H1 (cell line): ENCODE results near the gene PPFIA2. TPM values are rescaled to one million over a fixed set of nuclear protein-coding genes. Genes with fewer than 3 reads are reported as not detected.

Experiments
- CTCF ChIA-PET: fragments of 300-600 bp; sonication (Branson Sonifier 250); formaldehyde crosslinking; loops from one replicate; lab custom pipeline; 2021; ENCODE audit not compliant: partially characterized antibody; lab: Charles Lee
- POLR2A ChIA-PET: fragments of 300-600 bp; sonication (Branson Sonifier 250); formaldehyde crosslinking; loops from one replicate; lab custom pipeline; 2021; ENCODE audit warnings: inconsistent platforms; ENCODE audit not compliant: partially characterized antibody; lab: Charles Lee
- DNase-seq, 2 experiments: peaks; one replicate each; pipeline versions ENCODE4 v3.0.0 to v3.0.0-alpha.2; 2010 to 2022; ENCODE audit warnings: low spot score in 2 of 2, low read depth in 1 of 2, mixed read lengths in 1 of 2
- FAIRE-seq: peaks from 2 replicates; lab custom pipeline; 2011; peaks lifted over from hg19 to GRCh38; lab: Jason Lieb, UNC
- H2AFZ ChIP-seq: 2 replicates; pipeline ENCODE4 v1.8.1; 2012; ENCODE audit warnings: low read length, inconsistent platforms
- H2AK5ac ChIP-seq: 2 replicates; pipeline ENCODE4 v1.6.1; 2013; ENCODE audit warnings: low read depth, low read length
- H2BK120ac ChIP-seq: replicated peaks from 2 replicates; pipeline ENCODE3; 2013; ENCODE audit warnings: low read depth, low read length, inconsistent platforms
- H2BK12ac ChIP-seq: 2 replicates; pipeline ENCODE4 v1.6.1; 2013; ENCODE audit warnings: low read depth, low read length
- H2BK15ac ChIP-seq: 2 replicates; pipeline ENCODE4 v1.6.1; 2013; ENCODE audit warnings: low read length
- H2BK20ac ChIP-seq: 2 replicates; pipeline ENCODE4 v1.6.1; 2013; ENCODE audit warnings: low read length
- H2BK5ac ChIP-seq: 2 replicates; pipeline ENCODE4 v1.6.1; 2013; ENCODE audit warnings: low read depth, low read length
- H3K14ac ChIP-seq: 2 replicates; pipeline ENCODE4 v1.6.1; 2013; ENCODE audit warnings: inconsistent platforms; ENCODE audit not compliant: insufficient read length
- H3K18ac ChIP-seq: 2 replicates; pipeline ENCODE4 v1.6.1; 2013; ENCODE audit warnings: low read length; ENCODE audit errors: extremely low read depth
- H3K23ac ChIP-seq: 2 replicates; pipeline ENCODE4 v1.6.1; 2013; ENCODE audit warnings: inconsistent platforms; ENCODE audit not compliant: insufficient read length
- H3K23me2 ChIP-seq: 2 replicates; pipeline ENCODE4 v1.6.1; 2013; ENCODE audit warnings: low read depth, low read length
- H3K27ac ChIP-seq: 2 replicates; pipeline ENCODE4 v1.6.1; 2011; ENCODE audit warnings: low read depth, low read length, inconsistent platforms
- H3K27me3 ChIP-seq, 4 experiments: replicated peaks in 1 of 4; 1 replicate in 1 of 4; 2 replicates in 3 of 4; pipeline versions ENCODE4 v1.6.1 to v1.8.1; 2011 to 2013; ENCODE audit warnings: low read length in 3 of 4, mild to moderate bottlenecking in 3 of 4, inconsistent platforms in 2 of 4, mixed read lengths in 2 of 4, moderate library complexity in 1 of 4; ENCODE audit not compliant: control insufficient read depth in 3 of 4, insufficient read depth in 3 of 4; ENCODE audit errors: extremely low read depth in 1 of 4
- H3K36me3 ChIP-seq, 4 experiments: 2 replicates each; pipeline versions ENCODE4 v1.6.1 to v1.8.1; 2011 to 2013; ENCODE audit warnings: mild to moderate bottlenecking in 4 of 4, low read length in 3 of 4, moderate library complexity in 2 of 4, control low read depth in 1 of 4, inconsistent platforms in 1 of 4; ENCODE audit not compliant: insufficient read depth in 4 of 4, control insufficient read depth in 2 of 4
- H3K4ac ChIP-seq: replicated peaks from 2 replicates; pipeline ENCODE3; 2013; ENCODE audit warnings: low read length, low read depth, mixed read lengths, inconsistent platforms; ENCODE audit not compliant: insufficient read length
- H3K4me1 ChIP-seq, 4 experiments: replicated peaks in 1 of 4; 1 replicate in 1 of 4; 2 replicates in 3 of 4; pipeline versions ENCODE4 v1.6.1 to v1.8.1; 2011 to 2013; ENCODE audit warnings: low read length in 3 of 4, inconsistent platforms in 2 of 4, mixed read lengths in 1 of 4; ENCODE audit not compliant: insufficient read depth in 4 of 4, control insufficient read depth in 3 of 4
- H3K4me2 ChIP-seq, 2 experiments: 2 replicates each; pipeline versions ENCODE4 v1.6.1 to v1.8.1; 2011 to 2013; ENCODE audit warnings: low read depth in 2 of 2, low read length in 2 of 2, control low read depth in 1 of 2, inconsistent platforms in 1 of 2, mild to moderate bottlenecking in 1 of 2; ENCODE audit not compliant: insufficient read depth in 1 of 2
- H3K4me3 ChIP-seq, 4 experiments: fragments of 200-600, 300-600 bp in 1 of 4; sonication (generic), shearing (Covaris generic), sonication (Bioruptor Twin) in 1 of 4; 2 replicates each; pipeline versions ENCODE4 v1.5.1 to v1.8.1; 2011 to 2016; ENCODE audit warnings: low read length in 4 of 4, low read depth in 3 of 4, control low read depth in 2 of 4, inconsistent platforms in 2 of 4, mild to moderate bottlenecking in 2 of 4, mixed read lengths in 1 of 4, moderate library complexity in 1 of 4; ENCODE audit not compliant: insufficient read depth in 2 of 4; ENCODE audit errors: extremely low read depth in 1 of 4
- H3K56ac ChIP-seq: replicated peaks from 2 replicates; pipeline ENCODE3; 2013; ENCODE audit warnings: low read depth, mild to moderate bottlenecking, mixed read lengths, low read length, inconsistent platforms; ENCODE audit not compliant: insufficient read length
- H3K79me1 ChIP-seq: 2 replicates; pipeline ENCODE4 v1.6.1; 2013; ENCODE audit warnings: low read depth, low read length, control low read depth
- H3K79me2 ChIP-seq, 2 experiments: 2 replicates each; pipeline versions ENCODE4 v1.6.1 to v1.8.1; 2012 to 2013; ENCODE audit warnings: low read length in 2 of 2, mild to moderate bottlenecking in 2 of 2, inconsistent platforms in 1 of 2; ENCODE audit not compliant: insufficient read depth in 2 of 2, control insufficient read depth in 1 of 2
- H3K9ac ChIP-seq, 4 experiments: replicated peaks in 1 of 4; 1 replicate in 1 of 4; 2 replicates in 3 of 4; pipeline versions ENCODE4 v1.6.1 to v1.8.1; 2011 to 2013; ENCODE audit warnings: low read depth in 3 of 4, low read length in 3 of 4, control low read depth in 2 of 4, mild to moderate bottlenecking in 2 of 4, moderate library complexity in 2 of 4, inconsistent platforms in 1 of 4; ENCODE audit errors: extremely low read depth in 1 of 4
- H3K9me3 ChIP-seq, 2 experiments: 2 replicates each; pipeline versions ENCODE4 v1.6.1 to v1.8.1; 2012 to 2013; ENCODE audit warnings: mild to moderate bottlenecking in 2 of 2, moderate library complexity in 2 of 2, control low read depth in 1 of 2, inconsistent platforms in 1 of 2, low read depth in 1 of 2, low read length in 1 of 2, mixed read lengths in 1 of 2; ENCODE audit not compliant: insufficient read depth in 2 of 2
- H4K20me1 ChIP-seq, 2 experiments: replicated peaks in 1 of 2; 2 replicates each; pipeline versions ENCODE3 to v1.8.1; 2011 to 2013; ENCODE audit warnings: inconsistent platforms in 2 of 2, low read length in 2 of 2, mild to moderate bottlenecking in 1 of 2; ENCODE audit not compliant: insufficient read depth in 2 of 2, control insufficient read depth in 1 of 2
- H4K5ac ChIP-seq: 2 replicates; pipeline ENCODE4 v1.6.1; 2013; ENCODE audit warnings: low read length, low read depth, mixed read lengths, inconsistent platforms; ENCODE audit not compliant: insufficient read length
- H4K8ac ChIP-seq: 2 replicates; pipeline ENCODE4 v1.8.0; 2013; ENCODE audit warnings: mild to moderate bottlenecking, moderate library complexity, low read length, inconsistent platforms; ENCODE audit not compliant: insufficient read depth; ENCODE audit errors: extremely low read depth
- H4K91ac ChIP-seq: replicated peaks from 2 replicates; pipeline ENCODE3; 2013; ENCODE audit warnings: low read length, mixed read lengths, inconsistent platforms; ENCODE audit not compliant: insufficient read length
- WGBS, 2 experiments: shearing (Covaris generic) in 1 of 2; methylation state at CpG; one replicate each; pipeline versions ENCODE4 v1.1.6 to v1.1.7; 2013 to 2015; ENCODE audit warnings: low lambda C conversion rate in 2 of 2, mixed read lengths in 2 of 2, inconsistent platforms in 1 of 2, low coverage in 1 of 2, missing lambda C conversion rate in 1 of 2; ENCODE audit not compliant: insufficient replicate concordance in 2 of 2, insufficient coverage in 1 of 2, insufficient read length in 1 of 2; ENCODE audit errors: extremely low coverage in 1 of 2, missing lambda C conversion rate in 1 of 2; 5-methylcytosine and 5-hydroxymethylcytosine counted together
- polyA plus RNA-seq, 7 experiments: library from polyadenylated mRNA; depleted of rRNA in 3 of 7; stranded (reverse) in 5 of 7; unstranded in 2 of 7; fragments of >200 nt in 5 of 7; fragments of 200-250 nt in 2 of 7; gene quantifications; 1 replicate in 5 of 7; 2 replicates in 1 of 7; 4 replicates in 1 of 7; pipeline versions ENCODE4 v1.2.1 to v1.2.3, GENCODE V29; 2011 to 2013; ENCODE audit warnings: missing spikeins in 2 of 7, mixed read lengths in 2 of 7
- total RNA-seq: library from RNA; stranded (reverse); fragmentation: NEBNext Ultra II Directional; extraction: Animal tissue kit (Norgen Biotek cat#: 25700); gene quantifications from 2 replicates; pipeline ENCODE4 v1.2.1, GENCODE V29; 2021

The PPFIA2 gene
- total and polyA plus RNA-seq, 2 of the 8 experiments (the other 6 are each of a cell fraction or from before 2014, with no cell fraction given), result 1.2 to 1.8 TPM

DNA sequence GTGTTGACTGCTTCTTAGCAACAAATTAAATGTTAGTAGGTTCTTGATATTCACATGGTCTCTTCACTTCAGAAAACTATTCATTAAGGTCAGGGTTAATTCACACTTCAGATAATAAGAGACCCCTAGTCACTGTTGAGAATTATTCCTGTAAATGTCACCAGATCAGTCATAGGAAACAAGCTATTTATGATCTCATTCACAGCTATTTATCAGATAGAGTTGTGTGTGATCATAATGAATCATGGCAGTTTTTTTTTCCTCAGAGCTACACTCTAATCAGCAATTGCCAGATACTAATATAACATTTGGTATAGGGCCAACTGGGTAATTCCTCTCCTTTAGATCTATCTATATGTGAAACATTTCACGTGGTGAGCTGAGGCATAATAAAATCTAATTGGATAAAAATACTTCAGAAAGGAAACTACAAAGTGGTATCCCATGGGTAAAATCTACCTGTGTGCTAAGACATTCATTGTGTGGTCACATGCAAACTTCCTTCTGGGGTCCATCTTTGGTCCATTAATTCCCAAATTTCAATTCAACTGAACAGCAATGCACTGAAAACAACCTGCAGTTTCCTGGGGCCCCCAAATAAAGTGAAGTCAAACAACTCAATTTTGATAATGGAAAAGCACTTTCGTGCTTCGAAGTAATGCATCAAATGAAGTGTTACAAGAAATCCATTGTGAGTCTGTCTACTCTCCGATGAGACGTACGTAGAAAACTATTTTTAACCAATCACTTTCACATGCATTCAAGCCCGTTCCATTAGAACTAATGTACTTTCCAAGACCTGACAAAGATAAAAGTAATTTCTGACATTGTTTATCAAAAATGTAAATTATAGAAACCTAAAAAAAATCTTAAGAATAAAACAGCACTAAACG is 484.3 kb downstream of the PPFIA2 start:
- no peak overlapping the region for H3K23ac ChIP-seq
- no peak overlapping the region for H3K4ac ChIP-seq
- H4K5ac ChIP-seq, result no peak overlapping the region
- FAIRE-seq (no peak), DNase-seq (no peak)
- H3K79me2 ChIP-seq, result no peaks in the 10 kb centered on the region
- no peaks in the 10 kb centered on the region for H3K4me1 ChIP-seq
- no peak overlapping the region for H3K18ac ChIP-seq
- no peak overlapping the region for H3K27ac ChIP-seq
- H4K91ac ChIP-seq, result no peak overlapping the region
- no peak overlapping the region for H2AK5ac ChIP-seq
- no peaks in the 10 kb centered on the region for H3K36me3 ChIP-seq
- no peaks in the 10 kb centered on the region for H3K23me2 ChIP-seq
- no peak overlapping the region for H3K4me3 ChIP-seq
- H3K9ac ChIP-seq, result no peak overlapping the region
- H3K27me3 ChIP-seq, result no peaks in the 10 kb centered on the region
- no peak overlapping the region for H2BK120ac ChIP-seq
- no peak overlapping the region for H2AFZ ChIP-seq
- 91% methylated on average over 8 of the region's 8 CpGs; no CpG with 5 or more reads in 1 of the 2 experiments for WGBS, 2 experiments
- H2BK5ac ChIP-seq, result no peak overlapping the region
- no peaks in the 10 kb centered on the region for H3K79me1 ChIP-seq
- H3K14ac ChIP-seq, result no peak overlapping the region
- H2BK12ac ChIP-seq, result no peak overlapping the region
- no peak overlapping the region for H3K4me2 ChIP-seq
- H3K56ac ChIP-seq, result no peak overlapping the region
- CTCF ChIA-PET, result no interaction called here
- POLR2A ChIA-PET, result no interaction called here
- H2BK20ac ChIP-seq, result no peak overlapping the region
- H2BK15ac ChIP-seq, result no peak overlapping the region
- H3K9me3 ChIP-seq, result no peaks in the 10 kb centered on the region
- H4K20me1 ChIP-seq, result no peaks in the 10 kb centered on the region
- H4K8ac ChIP-seq, result no peak overlapping the region
